Fibroblast of villous mesenchyme (primary cell): ENCODE measurements around the gene MKLN1. TPM values are rescaled to one million over a fixed set of nuclear protein-coding genes. Genes with fewer than 3 reads are reported as not detected.
A peak's percentile ranks its signal among the peaks of the same experiment; 100 is the strongest.

Experiments
- DNase-seq: peaks from one replicate; pipeline ENCODE4 v3.0.0-alpha.2; 2010; ENCODE audit warnings: low read depth
- H3K4me3 ChIP-seq: 2 replicates; pipeline ENCODE4 v1.5.1; 2011; ENCODE audit warnings: low read depth, mild to moderate bottlenecking, low read length
- total RNA-seq: library from RNA; depleted of rRNA; stranded (reverse); fragments of >200 nt; gene quantifications from 2 replicates; pipeline ENCODE4 v1.2.3, GENCODE V29; 2012
- TF ChIP-seq, protein P1 (sequence below): IDR thresholded peaks from 2 replicates; pipeline ENCODE4 v1.5.1; 2012; ENCODE audit warnings: low read depth, mild to moderate bottlenecking, low read length; ENCODE audit not compliant: insufficient read depth

MKLN1 gene
- total RNA-seq, 1 donor = 72.5 TPM

DNA sequence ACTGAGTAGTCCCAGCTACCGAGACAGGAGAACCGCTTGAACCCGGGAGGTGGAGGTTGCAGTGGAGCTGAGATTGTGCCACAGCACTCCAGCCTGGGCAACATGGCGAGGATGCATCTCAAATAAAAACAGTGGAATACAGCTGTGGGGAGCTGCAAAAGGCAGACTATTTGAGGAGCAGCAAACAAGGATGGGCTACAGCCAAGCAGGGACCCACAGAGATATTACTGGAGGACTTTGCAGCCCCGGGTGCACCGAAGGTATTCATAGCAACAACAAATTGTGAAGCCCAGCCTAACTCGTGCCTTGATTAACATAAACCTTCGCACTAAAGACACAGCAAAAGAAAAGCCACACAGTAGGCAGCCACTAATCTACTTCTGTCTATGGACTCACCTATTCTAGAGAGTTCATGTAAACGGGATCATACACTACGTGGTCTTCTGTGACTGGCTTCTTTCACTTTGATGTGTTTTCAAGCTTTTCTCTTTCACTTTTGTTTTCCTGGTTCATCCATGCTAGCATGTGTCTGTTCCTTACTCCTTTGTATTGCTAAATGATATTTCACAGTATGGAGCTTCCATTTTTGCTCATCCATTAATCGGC, 194.8 kb downstream of the MKLN1 start:
- peak overlapping the region; percentile 21 for H3K4me3 ChIP-seq
- peak; percentile 78 for DNase-seq

DNA sequence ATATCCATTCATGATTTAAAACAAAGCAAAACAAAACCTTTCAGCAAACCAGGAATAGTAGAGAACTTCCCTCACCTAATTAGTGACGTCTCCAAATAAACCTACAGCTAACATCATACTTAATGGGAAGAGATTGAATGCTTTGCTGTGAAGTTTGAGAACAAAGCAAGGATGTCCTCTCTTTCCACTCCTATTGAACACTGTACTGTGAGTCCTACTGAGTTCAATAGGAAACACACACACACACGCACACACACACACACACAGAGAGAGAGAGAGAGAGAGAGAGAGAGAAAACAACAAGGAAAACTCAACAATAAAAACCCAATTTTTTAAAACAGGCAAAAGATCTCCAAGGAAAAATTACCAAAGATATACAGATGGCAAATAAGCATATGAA, 196.4 kb downstream of the MKLN1 start:
- H3K4me3 ChIP-seq = no peak overlapping the region
- no peak for DNase-seq
- TF ChIP-seq, protein P1, sequence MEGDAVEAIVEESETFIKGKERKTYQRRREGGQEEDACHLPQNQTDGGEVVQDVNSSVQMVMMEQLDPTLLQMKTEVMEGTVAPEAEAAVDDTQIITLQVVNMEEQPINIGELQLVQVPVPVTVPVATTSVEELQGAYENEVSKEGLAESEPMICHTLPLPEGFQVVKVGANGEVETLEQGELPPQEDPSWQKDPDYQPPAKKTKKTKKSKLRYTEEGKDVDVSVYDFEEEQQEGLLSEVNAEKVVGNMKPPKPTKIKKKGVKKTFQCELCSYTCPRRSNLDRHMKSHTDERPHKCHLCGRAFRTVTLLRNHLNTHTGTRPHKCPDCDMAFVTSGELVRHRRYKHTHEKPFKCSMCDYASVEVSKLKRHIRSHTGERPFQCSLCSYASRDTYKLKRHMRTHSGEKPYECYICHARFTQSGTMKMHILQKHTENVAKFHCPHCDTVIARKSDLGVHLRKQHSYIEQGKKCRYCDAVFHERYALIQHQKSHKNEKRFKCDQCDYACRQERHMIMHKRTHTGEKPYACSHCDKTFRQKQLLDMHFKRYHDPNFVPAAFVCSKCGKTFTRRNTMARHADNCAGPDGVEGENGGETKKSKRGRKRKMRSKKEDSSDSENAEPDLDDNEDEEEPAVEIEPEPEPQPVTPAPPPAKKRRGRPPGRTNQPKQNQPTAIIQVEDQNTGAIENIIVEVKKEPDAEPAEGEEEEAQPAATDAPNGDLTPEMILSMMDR = no peak

More for the DNA sequence above, 194.8 kb downstream of the MKLN1 start:
- TF ChIP-seq, protein P1 = no peak

DNA sequence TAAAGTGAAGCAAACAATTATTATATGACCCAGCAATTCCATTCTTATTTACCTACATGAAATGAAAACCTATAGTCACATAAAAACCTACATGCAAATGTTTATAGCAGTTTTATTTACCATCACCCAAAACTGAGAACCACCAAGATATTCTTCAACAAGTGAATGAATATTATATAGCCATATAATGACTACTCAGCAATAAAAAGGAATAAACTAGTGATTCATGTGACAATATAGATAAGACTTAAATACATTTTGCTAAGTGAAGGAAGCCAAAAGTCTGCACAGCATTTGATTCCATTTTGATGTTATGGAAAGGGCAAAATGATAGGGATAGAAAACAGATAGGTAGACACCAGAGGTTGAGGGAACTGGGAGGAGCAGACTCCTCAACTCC, 197.0 kb downstream of the MKLN1 start:
- TF ChIP-seq, protein P1 = no peak
- no peak for DNase-seq

DNA sequence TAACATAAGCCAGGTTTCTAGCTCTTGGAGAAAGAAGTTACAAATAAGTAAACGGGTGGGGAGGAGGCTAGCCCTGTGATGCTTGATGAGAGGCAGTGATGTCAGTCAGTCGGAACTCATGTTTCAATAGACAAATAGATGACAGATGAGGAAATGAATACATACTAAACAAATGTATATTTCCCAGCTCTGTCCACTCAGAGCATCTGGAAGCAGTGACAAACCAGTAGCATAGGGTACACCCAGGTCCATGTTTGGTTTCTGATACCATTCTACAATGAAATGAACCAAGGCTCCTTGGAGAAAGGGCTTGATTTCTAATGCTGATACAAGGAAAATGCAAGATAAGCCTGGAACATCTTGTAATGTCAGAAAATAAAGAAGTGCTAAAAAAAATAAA, 198.1 kb downstream of the MKLN1 start:
- no peak for DNase-seq
- no peak overlapping the region for H3K4me3 ChIP-seq
- TF ChIP-seq, protein P1 = no peak

More for the DNA sequence above, 197.0 kb downstream of the MKLN1 start:
- H3K4me3 ChIP-seq = no peak overlapping the region

DNA sequence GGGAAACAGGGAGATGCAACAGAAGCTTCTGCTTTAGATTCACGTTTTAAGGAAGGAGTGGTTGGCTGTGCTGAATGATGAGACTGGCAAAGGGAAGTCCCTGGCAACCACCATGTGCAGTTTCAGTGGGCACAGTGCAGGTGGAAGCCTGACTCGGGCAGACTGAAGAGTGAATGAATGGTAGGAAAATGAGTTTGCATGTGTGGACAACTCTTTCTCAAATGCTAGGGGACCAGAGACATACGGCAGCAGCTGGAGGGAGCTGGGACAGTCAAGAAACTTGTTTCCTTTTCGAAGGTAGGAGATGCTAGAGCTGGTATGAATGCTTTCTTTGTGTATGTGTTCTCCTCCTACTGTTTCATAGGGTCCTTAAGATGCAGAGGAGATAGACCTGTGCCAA, 199.8 kb downstream of the MKLN1 start:
- no peak overlapping the region for H3K4me3 ChIP-seq
- TF ChIP-seq, protein P1 = no peak
- no peak for DNase-seq

DNA sequence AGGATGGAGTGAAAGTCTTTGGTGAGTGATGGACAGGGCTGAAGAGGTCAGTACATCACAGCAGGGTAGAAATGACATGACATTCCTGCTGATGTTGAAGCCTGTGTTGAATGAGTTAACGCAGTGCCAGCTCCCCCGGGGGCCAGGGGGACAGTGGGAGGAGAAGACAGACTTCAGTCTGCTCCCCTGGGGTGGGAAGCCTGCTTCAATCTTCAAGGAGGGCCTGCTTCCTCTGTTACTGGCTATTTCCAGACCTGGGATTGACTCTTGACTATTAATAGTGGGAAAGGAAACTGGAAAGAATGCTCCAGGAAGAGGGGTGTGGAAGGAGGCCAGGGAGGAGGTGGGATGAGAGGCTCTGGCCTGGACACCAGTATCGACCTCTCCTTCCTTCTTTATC, 201.5 kb downstream of the MKLN1 start:
- no peak overlapping the region for H3K4me3 ChIP-seq
- TF ChIP-seq, protein P1 = no peak
- no peak for DNase-seq

DNA sequence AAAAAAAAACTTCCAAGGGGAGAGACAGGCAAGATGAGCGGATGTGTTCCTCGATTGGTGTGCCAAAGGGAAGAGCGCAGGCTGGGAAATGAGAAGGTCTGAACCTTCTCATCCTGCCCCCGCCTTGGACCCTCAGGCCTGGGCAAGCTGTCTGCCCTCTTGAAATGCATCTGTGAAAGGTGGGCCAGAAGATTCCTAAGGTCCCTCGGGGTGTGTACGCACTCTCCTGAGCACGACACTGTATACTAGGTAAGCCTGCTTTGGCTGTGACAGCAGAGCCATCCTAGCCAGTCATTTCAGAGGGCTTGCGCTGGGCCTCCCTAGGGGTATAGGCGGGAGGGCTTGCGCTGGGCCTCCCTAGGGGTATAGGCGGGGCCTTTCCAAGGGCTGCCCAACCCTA, 201.9 kb downstream of the MKLN1 start:
- TF ChIP-seq, protein P1 = no peak
- DNase-seq = no peak
- no peak overlapping the region for H3K4me3 ChIP-seq
